Cerebellar cortex (tissue), 1 donor: ENCODE results near the gene EPB41.

ENCODE experiments used
- DNase-seq: peaks from one replicate; pipeline ENCODE4 v3.0.0-alpha.2; 2015; ENCODE audit warnings: low spot score

The EPB41 gene

DNA sequence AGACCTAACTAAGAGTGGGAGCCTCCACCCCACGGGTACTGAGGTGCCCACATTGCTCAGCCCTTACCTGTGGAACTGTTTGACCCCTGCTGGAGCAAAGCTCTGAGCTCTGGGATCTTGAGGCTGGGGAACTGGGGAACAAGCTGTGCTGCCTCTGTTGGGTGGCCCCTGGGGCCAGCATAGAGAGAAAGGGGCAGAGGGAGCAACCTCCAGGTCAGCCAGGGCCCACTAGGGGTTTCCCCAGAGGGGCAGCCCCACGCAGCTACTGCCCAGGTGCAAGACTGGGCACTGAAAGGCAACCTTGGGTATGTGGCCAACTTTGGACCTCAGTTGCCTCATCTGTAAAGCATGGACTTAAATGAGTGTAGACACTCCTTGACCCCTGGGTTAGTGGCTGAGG is 23.5 kb upstream of the EPB41 start:
- no peak for DNase-seq

DNA sequence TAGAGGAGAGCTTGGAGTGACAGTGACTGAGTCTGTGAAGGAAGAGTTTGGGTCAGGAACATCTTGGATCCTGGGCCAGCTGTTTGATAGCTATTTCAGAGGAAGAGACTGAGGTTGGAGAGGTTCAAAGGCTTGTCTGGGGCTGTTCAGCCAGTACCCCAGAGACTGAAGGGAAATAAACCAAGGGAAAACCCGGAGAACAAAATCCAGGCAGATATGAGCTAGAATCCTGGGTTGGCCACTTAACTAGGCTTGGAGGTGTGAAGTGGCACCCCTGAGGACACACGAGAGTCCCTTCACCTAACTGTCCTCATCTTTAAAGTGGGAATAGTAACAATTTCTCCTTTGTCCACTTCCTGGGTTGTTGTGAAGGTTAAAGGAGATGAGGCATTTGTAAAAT is 23.1 kb upstream of the EPB41 start:
- DNase-seq = no peak

DNA sequence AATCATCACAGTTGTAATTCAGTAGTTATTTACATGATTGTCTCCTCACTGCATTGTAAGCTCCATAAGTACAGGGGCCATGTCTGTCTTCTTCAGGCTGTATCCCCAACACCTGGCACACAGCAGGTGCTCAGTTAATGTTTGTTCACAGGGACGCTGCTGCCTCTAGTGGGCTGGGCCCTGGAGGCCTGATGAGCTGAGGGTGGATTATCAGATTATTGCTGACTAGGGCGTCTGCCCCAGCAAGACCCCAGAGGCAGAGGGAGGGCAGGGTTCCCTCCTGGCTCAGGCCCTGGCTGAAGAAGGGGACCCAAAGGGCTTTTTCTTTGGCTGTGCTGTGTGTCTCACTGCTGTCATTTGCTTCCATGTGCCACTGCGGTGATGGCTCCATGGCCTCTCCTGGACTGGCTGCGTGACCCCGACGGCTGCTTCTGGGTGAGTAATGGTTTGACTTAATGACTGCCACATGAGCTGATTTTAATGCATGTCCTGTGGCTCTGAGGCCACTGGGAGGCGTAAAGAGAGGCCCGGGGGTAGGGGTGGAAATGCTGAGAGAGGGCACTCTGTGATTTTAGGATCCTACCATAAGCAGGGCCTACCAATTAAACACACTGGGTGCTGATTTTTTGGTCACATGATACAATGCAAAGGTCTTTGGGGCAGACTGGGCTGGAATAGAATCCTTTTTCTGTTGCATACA is 20.8 kb upstream of the EPB41 start:
- DNase-seq = no peak

- DNase-seq = no peak
These were observed 19.6 kb upstream of the EPB41 start for GRCh38 chr1:28894785-28895184.

DNA sequence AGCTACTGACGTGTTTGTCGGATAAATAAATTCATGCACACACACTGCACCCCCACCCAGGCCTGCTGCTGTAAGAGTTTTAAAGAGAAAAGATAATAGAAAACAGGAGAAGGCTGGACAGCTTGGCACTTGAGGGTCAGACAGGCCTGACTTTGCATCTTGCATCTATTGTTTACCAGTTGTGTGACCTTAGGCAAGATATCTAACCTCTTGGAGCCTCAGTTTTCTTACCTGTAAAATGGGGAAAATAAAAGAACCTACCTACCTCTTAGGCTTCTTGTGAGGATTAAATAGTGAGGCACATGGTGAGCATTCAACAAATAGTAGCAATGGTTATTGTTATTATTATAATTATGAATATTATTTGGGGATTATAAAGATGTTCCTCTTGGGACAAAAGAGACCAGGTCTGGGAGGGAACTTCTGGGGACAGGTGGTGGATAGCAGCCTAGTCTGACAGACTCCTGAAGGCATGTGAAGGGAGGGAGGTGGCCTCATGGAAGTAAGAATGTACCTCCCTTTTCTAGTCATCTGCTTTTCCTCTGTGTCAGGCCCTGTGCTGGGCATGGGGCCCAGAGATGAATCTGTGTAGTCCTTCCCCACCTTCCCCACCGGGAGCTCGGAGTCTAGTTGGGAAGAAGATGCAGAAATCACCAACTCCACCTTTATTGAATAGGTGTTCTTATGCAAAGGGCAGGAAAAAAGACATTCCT is 18.3 kb upstream of the EPB41 start:
- DNase-seq = no peak

- DNase-seq = no peak
These were observed 17.8 kb upstream of the EPB41 start for GRCh38 chr1:28896609-28896986.

GRCh38 chr1:28897789-28898188 is 16.6 kb upstream of the EPB41 start:
- no peak for DNase-seq

- DNase-seq = no peak
These were observed 15.9 kb upstream of the EPB41 start for GRCh38 chr1:28898405-28898881.

DNA sequence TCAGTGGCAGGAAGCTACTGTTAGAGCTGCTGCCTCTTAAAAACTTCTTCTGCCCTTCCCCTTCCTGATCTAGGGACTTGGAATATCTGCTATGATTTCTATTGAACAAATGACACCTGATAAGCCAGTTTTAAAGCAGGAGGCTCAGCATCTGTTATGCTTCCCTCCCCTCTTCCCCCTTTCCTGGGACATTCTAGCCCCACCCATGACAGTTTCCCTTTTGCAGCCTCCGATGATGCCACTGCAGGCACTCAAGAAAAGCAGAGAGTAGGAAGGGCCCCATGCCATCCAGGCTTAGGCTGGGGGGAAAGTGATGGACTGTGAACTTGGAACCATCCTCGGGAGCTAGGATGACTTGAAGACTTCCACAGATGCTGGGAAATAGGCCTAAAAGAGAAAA is 15.1 kb upstream of the EPB41 start:
- DNase-seq = no peak

GRCh38 chr1:28900562-28900961 is 13.8 kb upstream of the EPB41 start:
- DNase-seq = no peak

DNA sequence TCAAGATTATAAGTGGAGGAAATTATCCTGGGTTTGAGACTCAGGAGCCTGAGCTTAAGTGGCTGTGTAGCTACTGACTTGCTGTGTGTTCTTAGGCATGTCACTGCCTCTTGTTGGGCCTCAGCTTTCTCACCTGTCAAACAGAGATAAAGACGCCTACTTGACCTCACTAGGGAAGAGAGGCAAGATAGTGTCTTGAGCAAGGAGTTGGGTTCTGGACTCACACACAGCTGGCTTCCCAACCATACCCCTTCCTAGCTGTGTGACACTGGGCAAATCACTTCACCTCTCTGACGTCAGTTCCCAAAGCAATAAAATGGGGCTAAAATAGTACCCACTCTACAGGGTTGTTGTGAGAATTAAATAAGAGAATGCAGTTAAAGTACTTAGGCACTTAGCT is 11.6 kb upstream of the EPB41 start:
- DNase-seq = no peak

GRCh38 chr1:28905921-28906666 is 8.3 kb upstream of the EPB41 start:
- DNase-seq = no peak

DNA sequence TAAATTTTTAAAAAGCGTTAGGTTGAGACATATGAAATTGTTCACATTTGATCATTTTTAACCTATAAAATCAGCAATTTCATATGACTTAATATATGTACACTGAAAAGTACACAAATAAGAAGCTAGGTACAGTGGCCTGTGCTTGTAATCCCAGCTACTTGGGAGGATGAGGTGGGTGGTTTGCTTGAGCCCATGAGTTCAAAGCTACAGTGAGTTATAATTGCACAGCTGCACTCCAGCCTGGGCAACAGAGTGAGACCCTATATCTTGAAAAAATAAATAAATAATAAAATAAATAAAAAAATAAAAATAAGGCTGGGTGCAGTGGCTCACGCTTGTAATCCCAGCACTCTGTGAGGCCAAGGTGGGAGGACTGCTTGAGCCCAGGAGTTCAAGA is 5.2 kb upstream of the EPB41 start:
- no peak for DNase-seq

- no peak for DNase-seq
These were observed 3.8 kb upstream of the EPB41 start for GRCh38 chr1:28910379-28911115.

GRCh38 chr1:28913786-28914227 is 562 bp upstream of the EPB41 start:
- no peak for DNase-seq

DNA sequence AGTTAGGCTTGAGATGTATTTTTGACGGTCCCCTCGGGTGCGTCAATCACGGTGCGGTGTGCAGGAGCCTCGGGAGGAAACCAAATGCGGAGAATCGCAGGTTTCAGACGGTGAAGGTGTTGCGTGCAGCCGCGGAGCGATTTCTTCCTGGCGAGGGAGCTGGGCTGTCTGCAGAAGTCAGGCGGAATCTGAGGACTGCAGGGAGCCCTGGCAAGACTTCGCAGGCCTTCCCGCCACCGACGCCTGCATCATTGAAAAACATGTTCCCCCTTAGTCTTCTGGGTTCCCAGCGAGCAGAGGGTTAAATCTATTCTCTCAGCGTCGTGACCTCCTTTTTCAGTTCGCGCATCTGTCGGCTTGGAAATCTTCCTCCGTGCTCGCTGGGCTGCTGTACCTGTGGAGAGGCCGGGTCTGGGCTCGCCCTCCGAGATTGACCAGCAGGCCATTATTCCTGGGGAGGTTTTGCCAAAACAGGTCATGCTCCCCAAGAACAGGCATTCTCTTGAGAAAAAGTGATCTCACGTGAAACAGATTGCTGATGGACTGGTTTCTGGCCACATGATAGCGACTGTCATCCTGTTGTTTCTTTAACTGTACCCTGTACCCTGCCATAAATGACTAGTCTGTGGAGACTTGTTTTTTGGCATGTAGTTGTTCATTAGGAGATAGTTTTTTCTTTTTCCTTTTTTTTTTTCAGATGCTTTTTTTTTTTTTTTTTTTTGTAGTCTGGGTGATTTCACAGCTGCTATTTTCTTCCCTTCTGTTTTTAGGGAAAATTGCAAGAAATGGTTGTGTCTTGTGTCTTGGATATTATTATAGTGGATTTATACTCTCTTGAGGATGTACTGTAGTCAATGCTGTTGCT is 894 bp downstream of the EPB41 start:
- peak; percentile 91 for DNase-seq

- DNase-seq = no peak
These were observed 3.4 kb downstream of the EPB41 start for GRCh38 chr1:28917757-28918118.

GRCh38 chr1:28921286-28921869 is 7.0 kb downstream of the EPB41 start:
- DNase-seq = peak; percentile 83

DNA sequence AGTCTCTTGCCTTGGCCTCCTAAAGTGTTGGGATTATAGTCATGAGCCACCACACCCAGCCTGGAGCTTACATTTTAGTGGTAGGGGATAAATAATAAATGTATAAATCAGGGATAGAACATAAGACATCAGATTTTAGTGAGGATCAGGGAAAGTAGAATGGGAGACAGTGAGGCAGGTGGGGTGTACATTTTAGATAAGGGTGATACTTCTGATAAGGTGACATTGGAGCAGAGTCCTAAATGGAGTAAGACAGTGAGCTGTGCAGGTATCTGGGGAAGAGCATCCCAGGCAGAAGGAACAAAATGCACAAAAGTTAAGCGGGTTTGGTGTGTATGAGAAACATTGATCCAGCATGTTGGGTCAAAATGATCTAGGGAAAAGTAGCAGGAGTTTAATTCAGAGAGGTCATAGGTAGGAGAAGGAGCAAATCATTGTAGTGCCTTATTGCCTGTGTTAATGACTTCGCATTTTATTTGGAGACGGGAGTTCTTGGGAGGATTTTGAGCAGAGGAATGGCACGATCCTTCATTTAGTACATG is 11.1 kb downstream of the EPB41 start:
- no peak for DNase-seq

GRCh38 chr1:28926629-28927265 is 12.4 kb downstream of the EPB41 start:
- no peak for DNase-seq
